Measurements from ENCODE around the gene ATOSB. TPM values are rescaled to one million over a fixed set of nuclear protein-coding genes. Genes with fewer than 3 reads are reported as not detected.

The ATOSB gene
- total and polyA plus RNA-seq, 2 experiments from 2014 or later = 16.1 to 18.3 TPM

DNA sequence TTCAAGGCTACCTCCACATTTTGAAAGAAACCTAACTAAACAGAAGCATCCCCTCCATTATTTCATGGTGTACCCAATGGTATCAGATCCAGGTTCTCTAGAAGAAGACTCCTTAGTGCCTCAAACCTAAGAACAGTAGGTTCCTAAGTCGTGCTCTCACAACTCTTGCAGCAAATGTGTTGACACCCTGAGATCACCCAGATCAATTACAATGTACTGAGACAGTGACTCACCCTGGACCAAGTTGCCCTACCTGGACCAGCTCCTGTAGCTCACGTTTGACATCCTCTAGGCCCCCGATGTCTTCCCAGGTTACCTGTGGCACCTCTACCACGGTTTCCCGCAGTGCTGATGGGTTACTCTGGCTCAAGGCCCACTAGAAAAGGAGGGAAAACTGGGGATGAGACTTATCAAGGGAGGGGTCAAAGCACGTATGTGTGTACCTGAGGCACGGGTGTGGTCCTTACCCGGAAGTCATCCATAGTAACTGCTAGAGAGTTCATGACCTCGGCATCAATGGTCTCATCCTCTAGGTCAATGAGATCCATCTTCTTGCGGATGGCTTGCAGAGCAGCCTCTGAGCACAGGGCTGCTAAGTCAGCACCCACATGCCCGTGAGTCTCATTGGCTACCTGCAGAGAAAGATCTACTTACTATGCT, 55.0 kb downstream of the ATOSB start:
- 94% methylated on average over 11 of the region's 11 CpGs for WGBS (ENCODE audit: low lambda C conversion rate, missing lambda C conversion rate)
- Histone ChIP-seq H3K79me2 (peaks cover 30% of the 10 kb centered on the region), H4K20me1 (ENCODE audit: insufficient read depth, poor library complexity, severe bottlenecking) (peaks cover 28% of the 10 kb centered on the region), H3K9me2 (replicated peaks; ENCODE audit: insufficient read depth) (no peaks in the 10 kb centered on the region), H3K27me3 (no peaks in the 10 kb centered on the region), H3K4me2 (no peak overlapping the region), H3K4me3 (no peak overlapping the region), H3K27ac (no peak overlapping the region), H3K4me1 (ENCODE audit: insufficient read depth) (no peaks in the 10 kb centered on the region), H3K9me3 (ENCODE audit: low read depth) (no peaks in the 10 kb centered on the region), H3K36me3 (replicated peaks; ENCODE audit: insufficient read depth, low read depth) (peaks cover 17% of the 10 kb centered on the region), H2AFZ (no peak overlapping the region)
- no peak for DNase-seq (ENCODE audit: low spot score)
- TF ChIP-seq EZH2 (IDR thresholded peaks at IDR 0.05; ENCODE audit: borderline replicate concordance) = no peak
- TF ChIP-seq, protein P1, sequence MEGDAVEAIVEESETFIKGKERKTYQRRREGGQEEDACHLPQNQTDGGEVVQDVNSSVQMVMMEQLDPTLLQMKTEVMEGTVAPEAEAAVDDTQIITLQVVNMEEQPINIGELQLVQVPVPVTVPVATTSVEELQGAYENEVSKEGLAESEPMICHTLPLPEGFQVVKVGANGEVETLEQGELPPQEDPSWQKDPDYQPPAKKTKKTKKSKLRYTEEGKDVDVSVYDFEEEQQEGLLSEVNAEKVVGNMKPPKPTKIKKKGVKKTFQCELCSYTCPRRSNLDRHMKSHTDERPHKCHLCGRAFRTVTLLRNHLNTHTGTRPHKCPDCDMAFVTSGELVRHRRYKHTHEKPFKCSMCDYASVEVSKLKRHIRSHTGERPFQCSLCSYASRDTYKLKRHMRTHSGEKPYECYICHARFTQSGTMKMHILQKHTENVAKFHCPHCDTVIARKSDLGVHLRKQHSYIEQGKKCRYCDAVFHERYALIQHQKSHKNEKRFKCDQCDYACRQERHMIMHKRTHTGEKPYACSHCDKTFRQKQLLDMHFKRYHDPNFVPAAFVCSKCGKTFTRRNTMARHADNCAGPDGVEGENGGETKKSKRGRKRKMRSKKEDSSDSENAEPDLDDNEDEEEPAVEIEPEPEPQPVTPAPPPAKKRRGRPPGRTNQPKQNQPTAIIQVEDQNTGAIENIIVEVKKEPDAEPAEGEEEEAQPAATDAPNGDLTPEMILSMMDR (IDR thresholded peaks at IDR 0.05; ENCODE audit: poor library complexity) = no peak
- no peak for TF ChIP-seq EZH2phosphoT487 (IDR thresholded peaks at IDR 0.05; ENCODE audit: low read depth, severe bottlenecking, unreplicated experiment)

DNA sequence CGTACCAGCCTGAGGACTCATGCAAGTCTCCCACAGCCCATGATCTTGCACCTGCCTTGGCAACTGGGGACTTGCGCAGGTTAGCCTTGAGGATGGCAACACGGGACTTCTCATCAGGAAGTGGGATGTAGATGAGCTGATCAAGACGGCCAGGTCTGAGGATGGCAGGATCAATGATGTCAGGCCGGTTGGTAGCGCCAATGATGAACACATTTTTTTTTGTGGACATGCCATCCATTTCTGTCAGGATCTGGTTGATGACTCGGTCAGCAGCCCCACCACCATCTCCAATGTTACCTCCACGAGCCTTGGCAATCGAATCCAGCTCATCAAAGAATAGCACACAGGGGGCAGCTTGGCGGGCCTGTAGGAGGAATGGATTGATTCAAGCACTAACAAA, 56.2 kb downstream of the ATOSB start:
- no peaks in the 10 kb centered on the region for H3K27me3 ChIP-seq
- no peak overlapping the region for H3K4me2 ChIP-seq
- H3K4me1 ChIP-seq (ENCODE audit: insufficient read depth) = no peaks in the 10 kb centered on the region
- H4K20me1 ChIP-seq (ENCODE audit: insufficient read depth, poor library complexity, severe bottlenecking) = peaks cover 20% of the 10 kb centered on the region
- H3K79me2 ChIP-seq = peaks cover 18% of the 10 kb centered on the region
- no peaks in the 10 kb centered on the region for H3K9me2 ChIP-seq (replicated peaks; ENCODE audit: insufficient read depth)
- WGBS (ENCODE audit: low lambda C conversion rate, missing lambda C conversion rate) = 97% methylated on average over 10 of the region's 10 CpGs
- no peak overlapping the region for H3K27ac ChIP-seq
- H3K4me3 ChIP-seq = no peak overlapping the region
- TF ChIP-seq, protein P1 (IDR thresholded peaks at IDR 0.05; ENCODE audit: poor library complexity) = no peak
- no peak for TF ChIP-seq EZH2 (IDR thresholded peaks at IDR 0.05; ENCODE audit: borderline replicate concordance)
- no peak for TF ChIP-seq EZH2phosphoT487 (IDR thresholded peaks at IDR 0.05; ENCODE audit: low read depth, severe bottlenecking, unreplicated experiment)
- no peak overlapping the region for H2AFZ ChIP-seq
- H3K9me3 ChIP-seq (ENCODE audit: low read depth) = no peaks in the 10 kb centered on the region
- DNase-seq (ENCODE audit: low spot score) = no peak
- H3K36me3 ChIP-seq (replicated peaks; ENCODE audit: insufficient read depth, low read depth) = peaks cover 13% of the 10 kb centered on the region

DNA sequence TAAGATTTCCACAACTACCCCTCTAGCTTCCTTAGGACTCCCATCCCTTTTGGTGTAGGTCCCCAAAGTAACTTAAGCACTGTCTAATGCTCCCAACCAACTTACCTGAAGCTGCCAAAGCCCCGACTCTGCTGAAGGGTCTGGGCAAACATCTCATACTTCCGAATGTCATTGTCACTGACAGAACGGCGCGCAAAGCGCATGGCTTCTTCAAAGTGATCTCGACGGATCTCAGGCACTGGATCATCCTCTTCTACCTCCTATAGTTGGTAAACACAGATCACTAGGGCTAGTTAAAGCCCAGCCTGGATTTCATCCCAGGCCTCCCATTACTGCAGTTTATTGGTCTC, 58.4 kb downstream of the ATOSB start:
- no peaks in the 10 kb centered on the region for H3K9me3 ChIP-seq (ENCODE audit: low read depth)
- 95% methylated on average over 8 of the region's 8 CpGs for WGBS (ENCODE audit: low lambda C conversion rate, missing lambda C conversion rate)
- no peak overlapping the region for H3K27ac ChIP-seq
- no peaks in the 10 kb centered on the region for H3K9me2 ChIP-seq (replicated peaks; ENCODE audit: insufficient read depth)
- peaks cover 9% of the 10 kb centered on the region for H4K20me1 ChIP-seq (ENCODE audit: insufficient read depth, poor library complexity, severe bottlenecking)
- no peaks in the 10 kb centered on the region for H3K27me3 ChIP-seq
- no peaks in the 10 kb centered on the region for H3K4me1 ChIP-seq (ENCODE audit: insufficient read depth)
- H3K36me3 ChIP-seq (replicated peaks; ENCODE audit: insufficient read depth, low read depth) = peaks cover 6% of the 10 kb centered on the region
- no peak overlapping the region for H2AFZ ChIP-seq
- H3K79me2 ChIP-seq = no peaks in the 10 kb centered on the region
- no peak overlapping the region for H3K4me2 ChIP-seq
- DNase-seq (ENCODE audit: low spot score) = no peak
- TF ChIP-seq, protein P1 (IDR thresholded peaks at IDR 0.05; ENCODE audit: poor library complexity) = no peak
- TF ChIP-seq EZH2 (IDR thresholded peaks at IDR 0.05; ENCODE audit: borderline replicate concordance) = no peak
- TF ChIP-seq EZH2phosphoT487 (IDR thresholded peaks at IDR 0.05; ENCODE audit: low read depth, severe bottlenecking, unreplicated experiment) = no peak
- no peak overlapping the region for H3K4me3 ChIP-seq

Data from hepatocyte (in vitro differentiated cells).